CD4-positive, alpha-beta T cell (primary cell): ENCODE measurements around the gene HK3. TPM values are rescaled to one million over a fixed set of nuclear protein-coding genes. Genes with fewer than 3 reads are reported as not detected.

ENCODE experiments used
- ATAC-seq: fragments of 200-7000 bp; cut with Tn5 transposase; one replicate; pipeline ENCODE4 v1.10.0; 2022; ENCODE audit warnings: mild to moderate bottlenecking; ENCODE audit not compliant: poor library complexity
- CTCF ChIA-PET: fragments of 350-600 bp; sonication (Branson Sonifier 250); formaldehyde crosslinking; loops from one replicate; lab custom pipeline; 2021; ENCODE audit warnings: antibody characterized with exemption, inconsistent platforms; lab: Charles Lee
- POLR2A ChIA-PET: fragments of 350-600 bp; sonication (Branson Sonifier 250); formaldehyde crosslinking; loops from one replicate; lab custom pipeline; 2021; ENCODE audit warnings: antibody characterized with exemption, inconsistent platforms; lab: Charles Lee
- DNase-seq, 14 experiments: peaks; one replicate each; pipeline ENCODE4 v3.0.0-alpha.2; 2013 to 2020; ENCODE audit warnings: mixed read lengths in 2 of 14
- H3K27ac ChIP-seq, 2 donors: one replicate each; pipeline versions ENCODE4 v1.5.1 to v1.7.0; 2013; ENCODE audit warnings: low read length in 2 of 2, low read depth in 1 of 2, mild to moderate bottlenecking in 1 of 2
- H3K27me3 ChIP-seq, 2 experiments: 1 replicate in 1 of 2; 2 replicates in 1 of 2; pipeline versions ENCODE4 v1.6.1 to v1.7.0; 2013; ENCODE audit warnings: low read length in 2 of 2, control low read depth in 1 of 2, mild to moderate bottlenecking in 1 of 2, moderate library complexity in 1 of 2; ENCODE audit not compliant: insufficient read depth in 2 of 2, control insufficient read depth in 1 of 2
- H3K36me3 ChIP-seq: one replicate; pipeline ENCODE4 v1.6.1; 2013; ENCODE audit warnings: low read length, control low read depth; ENCODE audit not compliant: insufficient read depth
- H3K4me1 ChIP-seq: one replicate; pipeline ENCODE4 v1.6.1; 2013; ENCODE audit warnings: low read length, control low read depth; ENCODE audit not compliant: insufficient read depth
- H3K4me3 ChIP-seq: one replicate; pipeline ENCODE4 v1.5.1; 2013; ENCODE audit warnings: mild to moderate bottlenecking, low read length, moderate library complexity
- H3K9me3 ChIP-seq, 2 experiments: 1 replicate in 1 of 2; 2 replicates in 1 of 2; pipeline versions ENCODE4 v1.6.1 to v1.7.0; 2013; ENCODE audit warnings: low read length in 2 of 2, mild to moderate bottlenecking in 2 of 2, control low read depth in 1 of 2, moderate library complexity in 1 of 2; ENCODE audit not compliant: control insufficient read depth in 1 of 2, insufficient read depth in 1 of 2
- H3K27ac Mint-ChIP-seq: one replicate; pipeline ENCODE4 v1.8.0; 2020; ENCODE audit warnings: mixed read lengths
- H3K27me3 Mint-ChIP-seq: one replicate; pipeline ENCODE4 v1.8.0; 2021; ENCODE audit warnings: mixed read lengths
- H3K36me3 Mint-ChIP-seq: one replicate; pipeline ENCODE4 v1.8.0; 2021; ENCODE audit warnings: low read depth, mixed read lengths
- H3K4me1 Mint-ChIP-seq: one replicate; pipeline ENCODE4 v1.8.0; 2021; ENCODE audit warnings: low read depth, mixed read lengths
- H3K4me3 Mint-ChIP-seq: one replicate; pipeline ENCODE4 v1.8.0; 2020; ENCODE audit warnings: mild to moderate bottlenecking, mixed read lengths
- H3K9me3 Mint-ChIP-seq: one replicate; pipeline ENCODE4 v1.8.0; 2020; ENCODE audit warnings: mixed read lengths
- CTCF ChIP-seq: fragments of 200-600 bp; IDR thresholded peaks from one replicate; pipeline ENCODE4 v1.8.0; 2022; ENCODE audit warnings: antibody characterized with exemption, mild to moderate bottlenecking
- intact Hi-C, 2 experiments: fragments of 100-400 bp; cut with DNase I in 1 of 2; cut with micrococcal nuclease in 1 of 2; formaldehyde crosslinking; loops; one replicate each; pipeline versions ENCODE4 v1.15.1 to v1.9.0; 2023 to 2025; cut with DNase I, micrococcal nuclease
- total RNA-seq, 174 experiments: library from RNA in 2 of 174; stranded (reverse) in 2 of 174; gene quantifications; one replicate each; pipeline ENCODE4 v1.2.3 and lab custom pipeline; 2021 to 2026

HK3 gene
- total RNA-seq, 2 experiments from 2014 or later: 0.74 to 1.2 TPM

GRCh38 chr5:176864755-176865154 is 34.4 kb downstream of the HK3 start:
- intact Hi-C loops: no loop called here
- Histone ChIP-seq H3K4me3 (no peak overlapping the region), H3K27me3 (peaks cover 44 to 51% of the 10 kb centered on the region in 2 experiments), H3K36me3 (no peaks in the 10 kb centered on the region), H3K9me3 (peaks cover 0 to 34% of the 10 kb centered on the region in 2 experiments), H3K27ac (no peak overlapping the region), H3K4me1 (peaks cover 5% of the 10 kb centered on the region)
- no peak overlapping the region for H3K4me3 Mint-ChIP-seq
- DNase-seq (no peak), ATAC-seq (no peak)
- H3K27me3 Mint-ChIP-seq: peaks cover 39% of the 10 kb centered on the region
- ChIA-PET POLR2A (no interaction called here), CTCF (no interaction called here)
- TF ChIP-seq CTCF: no peak
- no peaks in the 10 kb centered on the region for H3K4me1 Mint-ChIP-seq
- no peaks in the 10 kb centered on the region for H3K9me3 Mint-ChIP-seq
- no peaks in the 10 kb centered on the region for H3K36me3 Mint-ChIP-seq
- no peak overlapping the region for H3K27ac Mint-ChIP-seq

- H3K27ac Mint-ChIP-seq: no peak overlapping the region
- Histone ChIP-seq H3K27me3 (peaks cover 44 to 51% of the 10 kb centered on the region in 2 experiments), H3K36me3 (no peaks in the 10 kb centered on the region), H3K9me3 (peaks cover 0 to 26% of the 10 kb centered on the region in 2 experiments), H3K27ac (no peak overlapping the region), H3K4me3 (no peak overlapping the region), H3K4me1 (no peaks in the 10 kb centered on the region)
- H3K4me1 Mint-ChIP-seq: no peaks in the 10 kb centered on the region
- intact Hi-C loops: no loop called here
- CTCF ChIA-PET: no interaction called here
- no peak for TF ChIP-seq CTCF
- DNase-seq: no peak
- POLR2A ChIA-PET: no interaction called here
- H3K4me3 Mint-ChIP-seq: no peak overlapping the region
- peaks cover 39% of the 10 kb centered on the region for H3K27me3 Mint-ChIP-seq
- H3K9me3 Mint-ChIP-seq: no peaks in the 10 kb centered on the region
- no peaks in the 10 kb centered on the region for H3K36me3 Mint-ChIP-seq
- ATAC-seq: no peak
Measured at GRCh38 chr5:176863765-176864098, 35.4 kb downstream of the HK3 start.

GRCh38 chr5:176863041-176863764 is 35.9 kb downstream of the HK3 start:
- no peaks in the 10 kb centered on the region for H3K4me1 Mint-ChIP-seq
- no peak for TF ChIP-seq CTCF
- no peak for ATAC-seq
- CTCF ChIA-PET: no interaction called here
- Histone ChIP-seq H3K27ac (no peak overlapping the region), H3K36me3 (no peaks in the 10 kb centered on the region), H3K27me3 (peaks cover 44 to 51% of the 10 kb centered on the region in 2 experiments), H3K4me1 (no peaks in the 10 kb centered on the region), H3K9me3 (peaks cover 0 to 21% of the 10 kb centered on the region in 2 experiments), H3K4me3 (no peak overlapping the region)
- H3K36me3 Mint-ChIP-seq: no peaks in the 10 kb centered on the region
- peaks cover 45% of the 10 kb centered on the region for H3K27me3 Mint-ChIP-seq
- H3K4me3 Mint-ChIP-seq: no peak overlapping the region
- DNase-seq: no peak
- no peak overlapping the region for H3K27ac Mint-ChIP-seq
- intact Hi-C loops: no loop called here
- H3K9me3 Mint-ChIP-seq: no peaks in the 10 kb centered on the region
- POLR2A ChIA-PET: no interaction called here
